Prostate gland (tissue), 2 donors: ENCODE results near the gene SERPINA4.
"Not testable (repeated sequence)": the region's sequence is repeated elsewhere in the genome, so short reads cannot be mapped to it uniquely, and the experiment has no call there.

Experiments used
- CTCF ChIP-seq, 4 experiments: fragments of 200-600 bp in 2 of 4; fragments of 450-650 bp in 2 of 4; sonication (generic) in 2 of 4; IDR thresholded peaks; 1 replicate in 3 of 4; 2 replicates in 1 of 4; pipeline ENCODE4 v1.5.1; 2016 to 2019; ENCODE audit warnings: antibody characterized with exemption in 4 of 4, mild to moderate bottlenecking in 2 of 4, moderate library complexity in 2 of 4
- POLR2A ChIP-seq: fragments of 450-650 bp; IDR thresholded peaks from one replicate; pipeline ENCODE4 v1.6.1; 2016; ENCODE audit warnings: antibody characterized with exemption, mild to moderate bottlenecking
- POLR2AphosphoS5 ChIP-seq: sonication (generic); formaldehyde crosslinking; IDR thresholded peaks from one replicate; pipeline ENCODE4 v1.6.1; 2017; ENCODE audit warnings: antibody characterized with exemption

DNA sequence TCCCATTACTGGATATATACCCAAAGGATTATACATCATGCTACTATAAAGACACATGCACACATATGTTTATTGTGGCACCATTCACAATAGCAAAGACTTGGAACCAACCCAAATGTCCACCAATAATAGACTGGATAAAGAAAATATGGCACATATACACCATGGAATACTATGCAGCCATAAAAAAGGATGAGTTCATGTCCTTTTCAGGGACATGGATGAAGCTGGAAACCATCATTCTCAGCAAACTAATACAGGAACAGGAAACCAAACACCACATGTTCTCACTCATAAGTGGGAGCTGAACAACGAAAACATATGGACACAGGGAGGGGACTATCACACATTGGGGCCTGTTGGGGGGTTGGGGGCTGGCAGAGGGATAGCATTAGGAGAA, 47.7 kb downstream of the SERPINA4 start:
- not testable (repeated sequence) for TF ChIP-seq CTCF (IDR thresholded peaks at IDR 0.05); POLR2A; POLR2AphosphoS5
